NCI-H146 treated with DMSO at 0.1 percent for 48 hours (cell line): ENCODE measurements around the gene TWSG1.
"Not testable (repeated sequence)": the region's sequence is repeated elsewhere in the genome, so short reads cannot be mapped to it uniquely, and the experiment has no call there.

Experiments used
- DNase-seq: peaks from one replicate; lab custom pipeline; 2025; ENCODE audit not compliant: unreplicated experiment; lab: John Stamatoyannopoulos, UW

TWSG1 gene

DNA sequence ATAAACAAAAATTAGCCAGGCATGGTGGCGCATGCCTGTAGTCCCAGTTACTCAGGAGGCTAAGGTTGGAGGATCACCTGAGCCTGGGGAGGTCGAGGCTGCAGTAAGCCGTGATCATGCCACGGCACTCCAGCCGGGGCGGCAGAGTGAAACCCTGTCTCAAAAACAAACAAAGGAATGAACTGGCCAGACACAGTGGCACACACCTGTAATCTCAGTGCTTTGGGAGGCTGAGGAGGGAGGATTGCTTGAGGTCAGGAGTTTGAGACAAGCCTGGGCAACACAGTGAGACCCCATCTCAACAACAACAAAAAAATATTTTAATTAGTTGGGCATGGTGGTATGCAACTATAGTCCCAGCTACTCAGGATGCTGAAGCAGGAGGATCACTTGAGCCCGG is 116.3 kb downstream of the TWSG1 start:
- DNase-seq = not testable (repeated sequence)
